ENCODE measurements around the gene NSG1.

NSG1 gene

GRCh38 chr4:4355302-4355701 lies 31.6 kb upstream of the NSG1 start:
- no peak for DNase-seq (ENCODE audit: low read depth in 1 of 2, low spot score in 1 of 2)
- TF ChIP-seq POLR2AphosphoS5 (IDR thresholded peaks at IDR 0.05; ENCODE audit: low read depth) (no peak), CTCF (IDR thresholded peaks at IDR 0.05; ENCODE audit: insufficient read depth, low read length) (no peak), GABPA (IDR thresholded peaks at IDR 0.05; ENCODE audit: low read depth) (no peak), SPI1 (IDR thresholded peaks at IDR 0.05; ENCODE audit: borderline replicate concordance, low read depth) (no peak), REST (IDR thresholded peaks at IDR 0.05; ENCODE audit: insufficient replicate concordance, low read depth) (no peak)

GRCh38 chr4:4356106-4357041 lies 30.5 kb upstream of the NSG1 start:
- no peak for DNase-seq (ENCODE audit: low read depth in 1 of 2, low spot score in 1 of 2)
- no peak overlapping the region for H3K27ac ChIP-seq (replicated peaks)
- TF ChIP-seq GABPA (IDR thresholded peaks at IDR 0.05; ENCODE audit: low read depth) (no peak), REST (IDR thresholded peaks at IDR 0.05; ENCODE audit: insufficient replicate concordance, low read depth) (no peak), SPI1 (IDR thresholded peaks at IDR 0.05; ENCODE audit: borderline replicate concordance, low read depth) (no peak), POLR2AphosphoS5 (IDR thresholded peaks at IDR 0.05; ENCODE audit: low read depth) (no peak), CTCF (IDR thresholded peaks at IDR 0.05; ENCODE audit: insufficient read depth, low read length) (no peak)
- H3K4me3 ChIP-seq (replicated peaks; ENCODE audit: insufficient read depth, low read length): no peak overlapping the region
- H3K27me3 ChIP-seq (ENCODE audit: insufficient read depth, poor library complexity, severe bottlenecking): no peaks in the 10 kb centered on the region

More at GRCh38 chr4:4355302-4355701, 31.6 kb upstream of the NSG1 start:
- no peak overlapping the region for H3K27ac ChIP-seq (replicated peaks)
- no peaks in the 10 kb centered on the region for H3K27me3 ChIP-seq (ENCODE audit: insufficient read depth, poor library complexity, severe bottlenecking)
- H3K4me3 ChIP-seq (replicated peaks; ENCODE audit: insufficient read depth, low read length): no peak overlapping the region

GRCh38 chr4:4358093-4358854 lies 28.6 kb upstream of the NSG1 start:
- Histone ChIP-seq H3K27me3 (ENCODE audit: insufficient read depth, poor library complexity, severe bottlenecking) (no peaks in the 10 kb centered on the region), H3K27ac (replicated peaks) (no peak overlapping the region), H3K4me3 (replicated peaks; ENCODE audit: insufficient read depth, low read length) (no peak overlapping the region)
- TF ChIP-seq SPI1 (IDR thresholded peaks at IDR 0.05; ENCODE audit: borderline replicate concordance, low read depth): no peak
- no peak for DNase-seq (ENCODE audit: low read depth in 1 of 2, low spot score in 1 of 2)

GRCh38 chr4:4361883-4362282 lies 25.0 kb upstream of the NSG1 start:
- no peaks in the 10 kb centered on the region for H3K27me3 ChIP-seq (ENCODE audit: insufficient read depth, poor library complexity, severe bottlenecking)
- no peak for DNase-seq (ENCODE audit: low read depth in 1 of 2, low spot score in 1 of 2)
- H3K27ac ChIP-seq (replicated peaks): no peak overlapping the region
- TF ChIP-seq POLR2AphosphoS5 (IDR thresholded peaks at IDR 0.05; ENCODE audit: low read depth): no peak
- no peak for TF ChIP-seq GABPA (IDR thresholded peaks at IDR 0.05; ENCODE audit: low read depth)
- TF ChIP-seq SPI1 (IDR thresholded peaks at IDR 0.05; ENCODE audit: borderline replicate concordance, low read depth): no peak
- TF ChIP-seq CTCF (IDR thresholded peaks at IDR 0.05; ENCODE audit: insufficient read depth, low read length): no peak
- no peak for TF ChIP-seq REST (IDR thresholded peaks at IDR 0.05; ENCODE audit: insufficient replicate concordance, low read depth)
- no peak overlapping the region for H3K4me3 ChIP-seq (replicated peaks; ENCODE audit: insufficient read depth, low read length)
